ENCODE measurements around the gene CCDC158.
"Not testable (repeated sequence)": the region's sequence is repeated elsewhere in the genome, so short reads cannot be mapped to it uniquely, and the experiment has no call there.

The CCDC158 gene

GRCh38 chr4:76430519-76431388, 9.8 kb upstream of the CCDC158 start:
- no peak for DNase-seq (ENCODE audit: low spot score)

DNA sequence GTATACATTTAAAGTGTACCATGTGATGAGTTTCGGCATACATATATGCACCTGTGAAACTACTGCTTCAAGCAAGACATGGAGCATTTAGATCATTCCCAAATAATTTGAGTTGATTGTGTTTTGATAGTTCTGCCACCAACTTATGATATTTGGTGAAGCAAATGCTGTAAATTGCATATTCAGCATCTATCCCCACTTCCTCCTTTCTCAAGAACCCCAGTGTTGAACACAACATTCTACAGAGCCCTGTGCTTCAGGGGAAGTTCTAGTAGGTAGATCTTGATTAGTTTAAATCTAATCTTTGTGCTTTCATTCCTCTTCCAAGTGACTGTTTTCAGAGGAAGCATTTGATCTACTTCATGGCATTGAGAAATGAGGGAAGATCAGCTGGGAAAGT, 8.7 kb upstream of the CCDC158 start:
- no peak for DNase-seq (ENCODE audit: low spot score)

DNA sequence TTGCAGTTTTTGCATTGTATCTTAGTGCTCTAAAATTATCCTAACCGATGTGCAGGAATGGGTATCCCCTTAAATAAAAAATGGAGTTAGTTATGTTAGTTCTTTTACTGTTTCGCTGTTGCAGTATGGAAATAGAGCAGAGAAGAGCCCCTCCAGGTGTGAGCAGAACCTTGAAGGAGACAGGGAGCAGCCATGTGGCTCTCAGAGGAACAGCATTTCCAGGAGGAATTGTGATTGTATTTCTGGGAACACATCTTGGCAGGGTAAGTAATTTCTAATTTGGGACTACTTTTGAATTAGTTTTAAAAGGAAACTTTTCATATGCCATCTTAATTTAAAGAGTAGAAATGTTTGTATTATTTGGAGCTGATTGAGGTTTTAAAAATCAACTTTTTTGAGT, 5.3 kb upstream of the CCDC158 start:
- no peak for DNase-seq (ENCODE audit: low spot score)

GRCh38 chr4:76423159-76423558, 2.2 kb upstream of the CCDC158 start:
- DNase-seq (ENCODE audit: low spot score) = not testable (repeated sequence)

DNA sequence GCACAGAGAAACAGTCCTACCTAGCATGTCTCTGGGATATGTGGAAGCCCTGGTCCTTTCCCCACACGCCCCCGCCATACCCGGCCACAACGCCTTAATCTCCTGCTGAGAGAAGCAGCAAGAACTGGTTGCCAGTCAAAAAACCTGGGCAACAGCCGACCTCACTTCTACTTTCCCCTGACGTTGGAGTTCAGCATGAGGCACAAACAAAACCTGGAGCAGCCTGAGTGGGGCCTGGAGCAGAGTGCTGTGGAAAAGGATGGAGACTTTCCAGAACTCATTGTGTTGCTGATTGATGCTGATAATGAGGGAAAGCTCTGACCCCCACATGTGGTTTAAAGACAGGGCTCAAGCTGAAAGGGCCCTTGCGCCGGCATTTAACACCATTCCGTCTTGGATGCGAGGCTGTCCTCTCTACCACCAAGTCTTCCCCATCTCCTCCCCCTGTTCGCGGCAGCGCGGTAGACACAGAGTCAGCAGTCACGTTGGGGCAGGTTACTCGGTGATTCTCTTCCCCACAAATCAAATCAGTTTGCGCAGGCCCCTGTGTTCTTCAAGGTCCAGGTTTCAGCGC, 666 bp downstream of the CCDC158 start:
- no peak for DNase-seq (ENCODE audit: low spot score)

DNA sequence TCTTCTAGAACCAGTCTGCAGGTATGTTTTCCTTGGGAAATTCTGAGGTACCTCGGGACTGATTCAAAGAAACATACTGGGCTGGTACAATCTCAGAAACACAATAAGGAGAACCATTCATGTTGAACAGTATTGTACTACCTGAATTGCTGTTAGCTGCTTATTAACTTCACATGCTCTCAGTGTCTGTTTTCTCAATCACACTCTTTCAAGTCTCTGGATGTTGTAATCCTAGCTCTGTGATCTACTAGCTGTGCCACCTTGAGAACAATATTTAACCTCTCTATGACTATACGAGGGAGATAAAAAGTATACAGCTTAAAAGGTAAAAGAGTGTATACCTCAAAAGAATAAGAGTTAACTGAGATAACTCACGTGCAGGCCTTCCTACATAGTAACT, 10.3 kb downstream of the CCDC158 start:
- DNase-seq (ENCODE audit: low spot score) = no peak

DNA sequence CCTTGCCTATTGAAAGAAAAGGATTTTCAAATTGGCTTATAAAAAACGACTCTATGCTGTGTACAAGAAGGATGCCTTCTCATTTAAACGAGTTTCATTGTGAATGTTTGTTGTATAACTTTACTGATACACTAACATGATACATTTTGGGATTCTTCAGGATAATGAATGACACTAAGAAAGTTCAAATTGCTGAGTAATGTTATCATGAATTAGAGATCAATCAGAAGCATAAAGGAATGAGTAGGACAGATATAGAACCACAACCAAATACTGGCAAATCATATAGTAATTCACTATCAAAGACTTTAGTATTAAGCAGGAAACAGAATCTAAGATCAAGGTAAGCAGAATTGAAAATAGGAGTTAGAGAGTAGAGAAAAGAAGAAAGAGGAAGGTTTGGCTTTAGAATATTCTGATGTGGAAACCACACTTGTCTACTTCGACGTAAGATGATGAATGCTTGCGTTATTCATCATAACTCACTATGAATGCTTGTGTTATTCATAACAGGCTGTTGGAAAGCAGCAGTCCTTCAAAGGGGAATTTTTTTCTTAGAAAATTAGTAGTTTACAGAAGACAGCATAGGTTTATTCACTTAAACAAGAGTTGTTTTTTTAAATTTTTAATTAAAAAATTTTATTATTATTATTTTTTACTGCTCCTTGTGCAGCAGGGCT, 13.4 kb downstream of the CCDC158 start:
- DNase-seq (ENCODE audit: low spot score) = no peak

GRCh38 chr4:76406081-76406480, 14.9 kb downstream of the CCDC158 start:
- no peak for DNase-seq (ENCODE audit: low spot score)

DNA sequence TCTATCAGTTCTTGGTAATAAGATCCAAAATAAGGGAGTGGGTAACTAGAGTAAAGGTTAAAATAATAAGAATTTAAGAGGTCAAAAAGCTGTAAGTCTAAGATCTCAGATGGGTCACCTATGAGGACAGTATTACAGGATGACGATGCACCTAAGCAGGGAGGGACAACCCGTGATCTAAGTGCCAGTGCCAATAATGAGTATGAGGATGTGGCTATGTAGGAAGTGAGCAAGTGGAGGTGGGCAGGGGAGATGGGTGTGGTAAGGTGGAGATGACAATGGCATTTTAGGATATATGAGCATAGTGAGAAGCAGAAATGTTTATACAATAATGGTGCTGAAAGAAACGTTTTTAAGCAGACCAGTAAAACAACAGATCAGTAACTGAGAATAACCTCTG, 19.3 kb downstream of the CCDC158 start:
- no peak for DNase-seq (ENCODE audit: low spot score)

GRCh38 chr4:76388160-76388908, 32.6 kb downstream of the CCDC158 start:
- DNase-seq (ENCODE audit: low spot score) = no peak

GRCh38 chr4:76386566-76387305, 34.2 kb downstream of the CCDC158 start:
- DNase-seq (ENCODE audit: low spot score) = no peak

- DNase-seq (ENCODE audit: low spot score) = no peak
Observed at GRCh38 chr4:76385974-76386373, 35.0 kb downstream of the CCDC158 start.

DNA sequence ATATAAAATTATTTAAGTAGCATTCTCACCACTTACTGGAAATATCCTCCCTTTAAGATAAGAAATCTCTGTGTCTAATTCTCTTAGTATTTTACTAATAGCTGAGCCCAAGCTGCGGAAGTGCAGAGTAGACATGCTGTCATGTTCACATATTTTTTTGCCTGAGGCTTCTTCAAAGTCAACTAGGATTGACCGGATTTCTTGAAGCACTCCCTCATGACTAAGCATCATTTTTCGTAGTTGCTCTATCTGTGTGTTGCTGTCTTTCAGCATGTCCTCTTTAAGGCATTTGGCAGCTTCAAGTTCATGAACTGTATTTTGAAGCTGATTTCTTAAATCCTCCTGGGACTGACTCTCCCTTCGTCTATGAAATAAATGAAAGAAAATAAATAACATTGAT, 36.9 kb downstream of the CCDC158 start:
- DNase-seq (ENCODE audit: low spot score) = no peak

- no peak for DNase-seq (ENCODE audit: low spot score)
Observed at GRCh38 chr4:76383001-76383400, 37.9 kb downstream of the CCDC158 start.

DNA sequence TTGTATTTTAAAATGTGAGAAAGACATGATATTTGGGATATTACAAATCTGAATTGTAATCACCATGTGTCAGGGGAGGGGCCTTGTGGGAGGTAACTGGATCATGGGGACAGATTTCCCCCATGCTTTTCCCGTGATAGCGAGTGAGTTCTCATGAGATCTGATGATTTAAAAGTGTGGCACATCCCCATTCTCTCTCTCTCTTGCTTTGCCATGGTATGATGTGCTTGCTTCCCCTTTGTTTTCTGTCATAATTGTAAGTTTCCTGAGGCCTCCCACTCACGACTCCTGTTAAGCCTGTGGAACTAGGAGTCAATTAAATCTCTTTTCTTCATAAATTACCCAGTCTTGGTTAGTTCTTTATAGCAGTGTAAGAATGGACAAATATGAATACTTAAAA, 39.0 kb downstream of the CCDC158 start:
- DNase-seq (ENCODE audit: low spot score) = no peak

- no peak for DNase-seq (ENCODE audit: low spot score)
Observed at GRCh38 chr4:76380561-76380960, 40.4 kb downstream of the CCDC158 start.

GRCh38 chr4:76377911-76378310, 43.0 kb downstream of the CCDC158 start:
- no peak for DNase-seq (ENCODE audit: low spot score)

DNA sequence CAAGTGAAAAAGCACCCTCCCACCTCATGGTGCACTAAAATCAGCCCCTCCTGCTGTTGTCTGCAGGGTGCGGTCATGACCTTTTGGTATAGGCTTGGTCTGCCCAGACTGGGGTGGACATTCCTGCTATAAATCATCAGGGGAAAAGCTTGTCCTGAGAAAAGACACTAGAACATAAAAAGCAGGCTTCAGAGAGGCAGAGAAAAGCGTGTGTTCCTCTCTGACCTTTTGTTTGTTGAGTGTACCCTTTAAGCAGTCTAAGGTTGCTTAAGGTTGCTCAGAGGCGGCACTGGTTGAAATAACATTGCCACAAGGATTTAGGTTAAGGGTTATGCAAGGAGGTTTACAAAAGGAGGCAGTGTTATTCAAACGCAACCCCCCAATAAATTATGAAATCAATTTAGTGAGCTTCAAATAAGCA, 43.5 kb downstream of the CCDC158 start:
- no peak for DNase-seq (ENCODE audit: low spot score)

DNA sequence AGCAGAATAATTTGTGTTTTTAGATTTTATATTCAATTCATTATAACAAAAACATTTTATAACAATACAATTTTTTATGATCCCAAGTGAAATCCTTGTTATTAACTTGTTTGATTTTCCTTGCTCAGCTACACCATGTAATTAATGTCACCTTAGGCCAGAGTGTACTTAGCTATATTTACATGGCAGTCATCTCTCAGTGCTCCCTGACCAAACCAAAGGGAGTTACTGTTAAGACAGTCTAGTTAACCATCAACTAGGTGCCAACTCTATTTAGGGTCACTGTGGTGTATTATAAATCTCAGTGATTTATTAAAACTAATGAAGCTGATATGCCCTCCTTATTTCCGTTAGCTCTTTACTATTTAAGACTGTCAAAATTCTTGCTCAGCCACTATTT, 44.4 kb downstream of the CCDC158 start:
- no peak for DNase-seq (ENCODE audit: low spot score)

DNA sequence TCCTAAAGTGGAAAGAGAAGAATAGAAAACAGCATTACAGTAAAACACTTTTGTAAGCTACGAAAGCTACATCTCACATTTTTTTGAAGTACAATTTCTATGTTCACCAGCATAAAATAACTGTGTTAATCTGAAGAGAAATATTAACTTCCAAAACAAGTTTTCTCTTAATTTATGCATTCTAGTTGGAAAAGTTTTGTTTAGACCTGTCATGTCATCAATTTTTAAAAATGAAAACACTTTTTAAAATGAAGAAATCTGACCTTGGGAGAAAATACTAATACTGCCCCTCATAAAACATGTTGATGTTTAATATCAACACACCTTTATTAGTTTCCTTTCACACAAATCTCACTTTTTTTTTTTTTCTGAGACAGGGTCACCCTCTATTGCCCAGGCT, 45.2 kb downstream of the CCDC158 start:
- no peak for DNase-seq (ENCODE audit: low spot score)

GRCh38 chr4:76374798-76375197, 46.1 kb downstream of the CCDC158 start:
- DNase-seq (ENCODE audit: low spot score) = no peak

Data from ecto neural progenitor cell (in vitro differentiated cells).